OCI-LY1 (cell line): ENCODE results near the gene RAB40C.

Experiments
- H2AFZ ChIP-seq: fragments of 200-600 bp; sonication (generic), shearing (Covaris generic); 2 replicates; pipeline ENCODE4 v1.6.0; 2014; ENCODE audit warnings: antibody characterized with exemption, mild to moderate bottlenecking, low read length
- H3F3A ChIP-seq: fragments of 200-600 bp; sonication (generic), shearing (Covaris generic); 2 replicates; pipeline ENCODE4 v1.6.0; 2014; ENCODE audit warnings: mild to moderate bottlenecking, antibody characterized with exemption, low read length, moderate library complexity; ENCODE audit not compliant: insufficient read depth
- H3K27ac ChIP-seq: fragments of 200-600 bp; sonication (generic); 2 replicates; pipeline ENCODE4 v1.5.1; 2014; ENCODE audit warnings: low read length, mixed run types, mild to moderate bottlenecking, low read depth; ENCODE audit not compliant: poor library complexity, severe bottlenecking
- H3K27me3 ChIP-seq: fragments of 200-600 bp; sonication (generic); 2 replicates; pipeline ENCODE4 v1.6.0; 2014; ENCODE audit warnings: antibody characterized with exemption, mild to moderate bottlenecking, low read length, moderate library complexity; ENCODE audit not compliant: insufficient read depth
- H3K36me3 ChIP-seq: fragments of 200-600 bp; sonication (generic); 2 replicates; pipeline ENCODE4 v1.6.1; 2014; ENCODE audit warnings: mild to moderate bottlenecking, antibody characterized with exemption, low read length, moderate library complexity, mixed read lengths; ENCODE audit not compliant: insufficient read depth
- H3K4me1 ChIP-seq: fragments of 200-600 bp; sonication (generic); 2 replicates; pipeline ENCODE4 v1.5.1; 2014; ENCODE audit warnings: mild to moderate bottlenecking, low read length, moderate library complexity; ENCODE audit not compliant: insufficient read depth, severe bottlenecking
- H3K4me2 ChIP-seq: fragments of 200-600 bp; sonication (generic), shearing (Covaris generic); 2 replicates; pipeline ENCODE4 v1.6.1; 2014; ENCODE audit warnings: low read length
- H3K4me3 ChIP-seq: fragments of 200-600 bp; sonication (generic); 2 replicates; pipeline ENCODE4 v1.5.1; 2014; ENCODE audit warnings: low read length, low read depth, mild to moderate bottlenecking, mixed read lengths; ENCODE audit not compliant: poor library complexity, severe bottlenecking
- H3K79me2 ChIP-seq: fragments of 200-600 bp; shearing (Covaris generic); 2 replicates; pipeline ENCODE4 v1.6.1; 2016; ENCODE audit warnings: mixed run types, low read length, mixed read lengths; ENCODE audit not compliant: insufficient read depth
- H3K9ac ChIP-seq: fragments of 200-600 bp; sonication (generic), shearing (Covaris generic); 2 replicates; pipeline ENCODE4 v1.6.1; 2014; ENCODE audit warnings: mild to moderate bottlenecking, low read length, mixed read lengths
- H3K9me2 ChIP-seq: fragments of 200-600 bp; sonication (generic), shearing (Covaris generic); 2 replicates; pipeline ENCODE4 v1.6.1; 2014; ENCODE audit warnings: low read depth, mild to moderate bottlenecking, low read length, mixed read lengths
- H3K9me3 ChIP-seq: fragments of 200-600 bp; shearing (Covaris generic); 2 replicates; pipeline ENCODE4 v1.6.1; 2014; ENCODE audit warnings: low read length, mixed read lengths
- H4K20me1 ChIP-seq: fragments of 200-600 bp; sonication (generic), shearing (Covaris generic); 2 replicates; pipeline ENCODE4 v1.6.0; 2016; ENCODE audit warnings: mild to moderate bottlenecking, low read length; ENCODE audit not compliant: insufficient read depth
- CTCF ChIP-seq: fragments of 200-600 bp; sonication (generic), shearing (Covaris generic); IDR thresholded peaks from 2 replicates; pipeline ENCODE4 v1.5.1; 2017; ENCODE audit warnings: mild to moderate bottlenecking, antibody characterized with exemption, low read length, moderate library complexity, mixed read lengths
- EZH2 ChIP-seq: fragments of 200-600 bp; sonication (generic), shearing (Covaris generic); IDR thresholded peaks from 2 replicates; pipeline ENCODE4 v1.8.0; 2017; ENCODE audit warnings: borderline replicate concordance, mixed run types, mild to moderate bottlenecking, antibody characterized with exemption, low read length, moderate library complexity, mixed read lengths

The RAB40C gene

DNA sequence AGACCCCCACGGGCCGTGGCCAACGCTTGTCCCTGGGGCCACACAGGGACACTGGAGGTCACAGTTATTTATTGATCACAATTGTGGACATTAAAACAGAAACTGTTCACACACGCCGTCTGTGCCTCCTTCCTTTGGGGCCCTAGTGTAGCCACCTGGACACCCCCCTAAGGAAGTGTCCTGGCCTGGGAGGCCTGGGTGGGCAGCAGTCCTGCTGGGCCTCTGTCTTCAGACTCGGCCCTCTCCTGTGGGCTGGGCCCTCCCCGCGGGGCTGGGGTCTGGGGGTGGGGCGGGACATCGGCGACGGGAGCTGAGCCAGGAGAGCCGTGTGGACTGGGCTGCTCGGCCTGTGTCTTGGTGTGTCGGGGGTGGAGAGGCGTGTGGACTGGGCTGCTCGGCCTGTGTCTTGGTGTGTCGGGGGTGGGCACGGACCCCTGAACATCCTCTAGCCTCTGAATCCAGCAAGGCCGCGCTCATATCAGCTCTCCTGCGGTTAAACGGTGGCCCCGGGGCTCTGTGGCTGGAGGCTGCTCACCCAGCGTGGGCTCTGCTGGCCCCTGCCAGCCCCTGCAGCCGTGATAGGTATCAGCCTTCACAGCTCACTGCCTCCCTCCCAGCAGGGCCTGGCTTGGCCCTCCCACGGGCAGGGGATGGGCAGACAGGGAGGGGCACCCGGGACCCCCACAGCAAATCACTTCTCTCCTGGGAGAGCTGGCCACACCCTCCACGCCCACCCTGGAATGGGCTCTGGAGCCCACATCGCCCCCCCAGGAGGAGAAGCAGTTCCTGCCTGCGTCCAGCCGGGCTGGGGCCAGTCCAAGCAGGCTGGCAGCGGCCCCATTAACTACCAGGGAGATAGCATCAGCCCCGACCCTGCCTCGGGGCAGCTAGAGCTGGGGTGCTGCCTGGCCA lies 24.2 kb upstream of the RAB40C start:
- Histone ChIP-seq H3K79me2 (no peaks in the 10 kb centered on the region), H3K4me1 (peaks cover 26% of the 10 kb centered on the region), H3F3A (no peaks in the 10 kb centered on the region), H3K9ac (no peak overlapping the region), H2AFZ (no peak overlapping the region), H3K36me3 (no peaks in the 10 kb centered on the region), H4K20me1 (no peaks in the 10 kb centered on the region), H3K4me3 (no peak overlapping the region), H3K27ac (no peak overlapping the region), H3K27me3 (no peaks in the 10 kb centered on the region; the same call in 1 of the 2 replicates), H3K4me2 (no peak overlapping the region), H3K9me3 (no peaks in the 10 kb centered on the region), H3K9me2 (no peaks in the 10 kb centered on the region)
- no peak for TF ChIP-seq EZH2
- no peak for TF ChIP-seq CTCF

GRCh38 chr16:566475-567372 lies 23.1 kb upstream of the RAB40C start, which contains the start of gene NHLRC4:
NHLRC4 (plus strand) TSS chr16:567005; CDS start chr16:568048, 1,043 bp downstream.
- TF ChIP-seq CTCF (no peak), EZH2 (no peak)
- no peak within 1 kb of the TSS for H2AFZ ChIP-seq
- peak within 1 kb of the TSS; percentile 42 for H3K4me2 ChIP-seq
- peak within 1 kb of the TSS; percentile 49 for H3K27ac ChIP-seq
- H3K9ac ChIP-seq = peak within 1 kb of the TSS; percentile 30; the same call in 1 of the 2 replicates
- peak within 1 kb of the TSS; percentile 26 for H3K4me3 ChIP-seq
- no peaks in the 10 kb centered on the region for H3F3A ChIP-seq
- H3K79me2 ChIP-seq = no peaks in the 10 kb centered on the region
- H3K36me3 ChIP-seq = no peaks in the 10 kb centered on the region
- H3K4me1 ChIP-seq = peaks cover 31% of the 10 kb centered on the region
- no peaks in the 10 kb centered on the region for H3K9me3 ChIP-seq
- no peaks in the 10 kb centered on the region for H3K9me2 ChIP-seq
- no peaks in the 10 kb centered on the region; the same call in 1 of the 2 replicates for H3K27me3 ChIP-seq
- no peaks in the 10 kb centered on the region for H4K20me1 ChIP-seq

DNA sequence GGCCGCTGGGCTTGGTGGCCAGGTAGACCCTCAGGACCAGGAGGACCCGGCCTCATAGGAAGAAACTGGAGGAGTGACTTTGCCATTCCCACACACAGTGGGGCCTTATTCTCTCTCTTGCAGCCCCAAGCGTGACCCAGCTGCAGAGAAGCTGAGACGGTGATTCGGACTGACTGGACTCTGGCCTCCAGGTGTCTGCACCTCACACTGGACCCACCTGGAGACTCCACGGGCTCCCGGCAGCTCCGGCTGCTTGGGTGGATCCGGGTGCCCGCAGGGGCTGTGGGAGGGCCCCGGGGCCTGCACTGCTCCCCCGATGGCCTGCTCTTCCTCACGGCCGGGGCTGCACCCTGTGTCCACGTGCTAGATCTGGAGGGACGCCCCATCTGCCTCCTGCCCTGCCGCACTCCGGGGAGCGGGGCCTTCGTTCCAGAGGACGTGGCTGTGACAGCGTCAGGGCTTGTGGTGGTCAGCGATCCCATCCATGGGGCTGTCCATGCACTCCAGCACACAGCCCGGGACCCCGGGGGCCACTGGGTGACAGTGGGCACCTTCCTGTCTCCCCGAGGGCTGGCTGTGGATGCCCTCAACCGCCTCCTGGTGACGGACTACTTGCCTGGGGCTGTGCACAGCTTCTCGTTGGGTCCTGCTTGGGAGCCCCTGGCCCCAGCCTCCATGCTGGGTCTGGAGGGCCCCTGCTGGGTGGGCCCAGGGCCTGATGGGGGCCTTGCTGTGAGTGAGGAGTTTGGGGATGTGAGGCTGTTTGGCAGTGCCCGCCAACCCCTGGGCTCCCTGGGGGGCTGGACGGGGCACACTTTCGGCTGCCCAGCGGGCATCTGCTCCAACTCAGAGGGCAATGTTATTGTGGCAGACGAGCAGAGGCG lies 22.3 kb upstream of the RAB40C start:
- Histone ChIP-seq H3K4me3 (peak overlapping the region; percentile 19), H3F3A (no peaks in the 10 kb centered on the region), H3K9me3 (no peaks in the 10 kb centered on the region), H3K79me2 (no peaks in the 10 kb centered on the region), H3K36me3 (no peaks in the 10 kb centered on the region), H4K20me1 (no peaks in the 10 kb centered on the region), H3K4me2 (peak overlapping the region; percentile 42), H3K9me2 (no peaks in the 10 kb centered on the region), H3K27me3 (no peaks in the 10 kb centered on the region; the same call in 1 of the 2 replicates), H3K27ac (peak overlapping the region; percentile 49), H2AFZ (no peak overlapping the region), H3K9ac (peak overlapping the region; percentile 30; the same call in 1 of the 2 replicates), H3K4me1 (peaks cover 31% of the 10 kb centered on the region)
- TF ChIP-seq EZH2 (no peak), CTCF (no peak)
